Measurements from ENCODE around the gene COL8A1.

Gene COL8A1

GRCh38 chr3:99663977-99664376 lies 25.6 kb downstream of the COL8A1 start:
- no peak for DNase-seq (ENCODE audit: low read depth)
- H3K4me3 ChIP-seq (ENCODE audit: control insufficient read depth, low read depth, low read length): no peak overlapping the region
- TF ChIP-seq CTCF (IDR thresholded peaks at IDR 0.05; ENCODE audit: control insufficient read depth, insufficient read depth, low read depth, low read length, missing control alignments): no peak

- no peak for TF ChIP-seq CTCF (IDR thresholded peaks at IDR 0.05; ENCODE audit: control insufficient read depth, insufficient read depth, low read depth, low read length, missing control alignments)
- no peak for DNase-seq (ENCODE audit: low read depth)
- H3K4me3 ChIP-seq (ENCODE audit: control insufficient read depth, low read depth, low read length): no peak overlapping the region
Observed at GRCh38 chr3:99665017-99665416, 26.6 kb downstream of the COL8A1 start.

GRCh38 chr3:99666201-99666600 lies 27.8 kb downstream of the COL8A1 start:
- no peak for TF ChIP-seq CTCF (IDR thresholded peaks at IDR 0.05; ENCODE audit: control insufficient read depth, insufficient read depth, low read depth, low read length, missing control alignments)
- no peak overlapping the region for H3K4me3 ChIP-seq (ENCODE audit: control insufficient read depth, low read depth, low read length)
- DNase-seq (ENCODE audit: low read depth): no peak

- no peak for DNase-seq (ENCODE audit: low read depth)
- no peak overlapping the region for H3K4me3 ChIP-seq (ENCODE audit: control insufficient read depth, low read depth, low read length)
- TF ChIP-seq CTCF (IDR thresholded peaks at IDR 0.05; ENCODE audit: control insufficient read depth, insufficient read depth, low read depth, low read length, missing control alignments): no peak
Observed at GRCh38 chr3:99668044-99668443, 29.6 kb downstream of the COL8A1 start.

- no peak overlapping the region for H3K4me3 ChIP-seq (ENCODE audit: control insufficient read depth, low read depth, low read length)
- no peak for TF ChIP-seq CTCF (IDR thresholded peaks at IDR 0.05; ENCODE audit: control insufficient read depth, insufficient read depth, low read depth, low read length, missing control alignments)
- DNase-seq (ENCODE audit: low read depth): no peak
Observed at GRCh38 chr3:99669879-99670555, 31.6 kb downstream of the COL8A1 start.

GRCh38 chr3:99670556-99670950 lies 32.2 kb downstream of the COL8A1 start:
- no peak for TF ChIP-seq CTCF (IDR thresholded peaks at IDR 0.05; ENCODE audit: control insufficient read depth, insufficient read depth, low read depth, low read length, missing control alignments)
- no peak overlapping the region for H3K4me3 ChIP-seq (ENCODE audit: control insufficient read depth, low read depth, low read length)
- no peak for DNase-seq (ENCODE audit: low read depth)
